WTC11 (cell line): Measurements from ENCODE around the gene NPAS3. TPM values are rescaled to one million over a fixed set of nuclear protein-coding genes. Genes with fewer than 3 reads are reported as not detected.

Source experiments
- ATAC-seq: fragments of 200-7000 bp; cut with Tn5 transposase; 2 replicates; pipeline ENCODE4 v1.10.0; 2021; ENCODE audit warnings: mild to moderate bottlenecking, moderate library complexity
- CTCF ChIA-PET: fragments of 300-600 bp; sonication (Branson Sonifier 250); formaldehyde crosslinking; loops from one replicate; lab custom pipeline; 2021; ENCODE audit warnings: antibody characterized with exemption; lab: Charles Lee
- POLR2A ChIA-PET: fragments of 350-600 bp; sonication (Branson Sonifier 250); formaldehyde crosslinking; loops from one replicate; lab custom pipeline; 2021; ENCODE audit warnings: antibody characterized with exemption; lab: Charles Lee
- DNase-seq: peaks from one replicate; pipeline ENCODE4 v3.0.0; 2021; ENCODE audit warnings: low spot score
- H3K27ac Mint-ChIP-seq: 2 replicates; pipeline ENCODE4 v1.8.0; 2021; ENCODE audit warnings: mixed read lengths
- H3K27me3 Mint-ChIP-seq: 2 replicates; pipeline ENCODE4 v1.8.0; 2021; ENCODE audit warnings: low read depth, mild to moderate bottlenecking, moderate library complexity, mixed read lengths
- H3K36me3 Mint-ChIP-seq: 2 replicates; pipeline ENCODE4 v1.8.0; 2021; ENCODE audit warnings: mixed read lengths
- H3K4me1 Mint-ChIP-seq: 2 replicates; pipeline ENCODE4 v1.8.0; 2022; ENCODE audit warnings: mixed read lengths
- H3K4me3 Mint-ChIP-seq: 2 replicates; pipeline ENCODE4 v1.8.0; 2021; ENCODE audit warnings: mild to moderate bottlenecking, moderate library complexity, mixed read lengths
- H3K9me3 Mint-ChIP-seq: 2 replicates; pipeline ENCODE4 v1.8.0; 2021; ENCODE audit warnings: mixed read lengths
- E2F5 ChIP-seq: sonication (generic); formaldehyde crosslinking; IDR thresholded peaks from 2 replicates; pipeline ENCODE4 v1.8.1; 2022; ENCODE audit warnings: mild to moderate bottlenecking, moderate library complexity, missing genetic modification reagents
- ETV6 ChIP-seq: sonication (generic); formaldehyde crosslinking; IDR thresholded peaks from 2 replicates; pipeline ENCODE4 v1.8.1; 2022; ENCODE audit warnings: mild to moderate bottlenecking, missing genetic modification reagents
- GABPB1 ChIP-seq: sonication (generic); formaldehyde crosslinking; IDR thresholded peaks from 2 replicates; pipeline ENCODE4 v1.8.1; 2023; ENCODE audit warnings: mild to moderate bottlenecking, missing genetic modification reagents
- HMGXB4 ChIP-seq: sonication (generic); formaldehyde crosslinking; IDR thresholded peaks from 2 replicates; pipeline ENCODE4 v1.8.1; 2023; ENCODE audit warnings: mild to moderate bottlenecking, moderate library complexity, missing genetic modification reagents
- KAT7 ChIP-seq: sonication (generic); formaldehyde crosslinking; IDR thresholded peaks from 2 replicates; pipeline ENCODE4 v1.8.1; 2023; ENCODE audit warnings: missing genetic modification reagents, mild to moderate bottlenecking, borderline replicate concordance
- NFATC4 ChIP-seq: fragments of 250-450 bp; sonication (Bioruptor Pico); IDR thresholded peaks from 2 replicates; pipeline ENCODE4 v1.9.0; 2021; ENCODE audit warnings: mild to moderate bottlenecking
- PRDM15 ChIP-seq: sonication (generic); formaldehyde crosslinking; IDR thresholded peaks from 2 replicates; pipeline ENCODE4 v1.8.0; 2022; ENCODE audit warnings: missing genetic modification reagents
- RELA ChIP-seq: sonication (generic); formaldehyde crosslinking; IDR thresholded peaks from 2 replicates; pipeline ENCODE4 v1.8.1; 2022; ENCODE audit warnings: missing genetic modification reagents, mild to moderate bottlenecking, borderline replicate concordance
- USF2 ChIP-seq: sonication (generic); formaldehyde crosslinking; IDR thresholded peaks from 2 replicates; pipeline ENCODE4 v1.8.1; 2023; ENCODE audit warnings: mild to moderate bottlenecking, missing genetic modification reagents, moderate library complexity
- ZBTB43 ChIP-seq: sonication (generic); formaldehyde crosslinking; IDR thresholded peaks from 2 replicates; pipeline ENCODE4 v1.8.1; 2023; ENCODE audit warnings: mild to moderate bottlenecking, missing genetic modification reagents
- ZNF138 ChIP-seq: sonication (generic); formaldehyde crosslinking; conservative IDR thresholded peaks from 2 replicates; pipeline ENCODE4 v1.8.1; 2022; ENCODE audit warnings: mild to moderate bottlenecking, moderate library complexity, missing genetic modification reagents
- ZNF232 ChIP-seq: sonication (generic); formaldehyde crosslinking; IDR thresholded peaks from 2 replicates; pipeline ENCODE4 v1.8.0; 2022; ENCODE audit warnings: mild to moderate bottlenecking, missing genetic modification reagents
- ZNF396 ChIP-seq: fragments of 250-450 bp; sonication (Bioruptor Pico); IDR thresholded peaks from 2 replicates; pipeline ENCODE4 v1.8.0; 2021; ENCODE audit warnings: mild to moderate bottlenecking, moderate library complexity, borderline replicate concordance
- ZNF512 ChIP-seq: sonication (generic); formaldehyde crosslinking; IDR thresholded peaks from 2 replicates; pipeline ENCODE4 v1.8.1; 2022; ENCODE audit warnings: missing genetic modification reagents, borderline replicate concordance
- total RNA-seq: library from RNA; stranded (reverse); gene quantifications from 3 replicates; pipeline ENCODE4 v1.2.3, GENCODE V29; 2021
- TF ChIP-seq, protein P1 (sequence below): fragments of 250-450 bp; sonication (Bioruptor Pico); conservative IDR thresholded peaks from 2 replicates; pipeline ENCODE4 v1.9.0; 2021; ENCODE audit warnings: mild to moderate bottlenecking
- TF ChIP-seq, protein P2 (sequence below): sonication (generic); formaldehyde crosslinking; IDR thresholded peaks from 2 replicates; pipeline ENCODE4 v1.8.1; 2023; ENCODE audit warnings: mild to moderate bottlenecking, missing genetic modification reagents

The NPAS3 gene
- total RNA-seq, 1 experiment from 2014 or later, result 3.2 TPM

GRCh38 chr14:33150666-33151428, 212.2 kb downstream of the NPAS3 start:
- ATAC-seq (no peak), DNase-seq (no peak)
- Mint-ChIP-seq H3K36me3 (no peaks in the 10 kb centered on the region), H3K9me3 (peaks cover 3% of the 10 kb centered on the region), H3K4me1 (peaks cover 8% of the 10 kb centered on the region; the same call in 1 of the 2 replicates), H3K27me3 (no peaks in the 10 kb centered on the region; the same call in 1 of the 2 replicates), H3K4me3 (no peak overlapping the region), H3K27ac (no peak overlapping the region)
- no peak for TF ChIP-seq ZBTB43 (CRISPR knock-in tag)
- TF ChIP-seq ZNF512 (CRISPR knock-in tag), result no peak
- no peak for TF ChIP-seq ETV6 (CRISPR knock-in tag)
- TF ChIP-seq E2F5 (CRISPR knock-in tag), result no peak
- TF ChIP-seq, protein P1, sequence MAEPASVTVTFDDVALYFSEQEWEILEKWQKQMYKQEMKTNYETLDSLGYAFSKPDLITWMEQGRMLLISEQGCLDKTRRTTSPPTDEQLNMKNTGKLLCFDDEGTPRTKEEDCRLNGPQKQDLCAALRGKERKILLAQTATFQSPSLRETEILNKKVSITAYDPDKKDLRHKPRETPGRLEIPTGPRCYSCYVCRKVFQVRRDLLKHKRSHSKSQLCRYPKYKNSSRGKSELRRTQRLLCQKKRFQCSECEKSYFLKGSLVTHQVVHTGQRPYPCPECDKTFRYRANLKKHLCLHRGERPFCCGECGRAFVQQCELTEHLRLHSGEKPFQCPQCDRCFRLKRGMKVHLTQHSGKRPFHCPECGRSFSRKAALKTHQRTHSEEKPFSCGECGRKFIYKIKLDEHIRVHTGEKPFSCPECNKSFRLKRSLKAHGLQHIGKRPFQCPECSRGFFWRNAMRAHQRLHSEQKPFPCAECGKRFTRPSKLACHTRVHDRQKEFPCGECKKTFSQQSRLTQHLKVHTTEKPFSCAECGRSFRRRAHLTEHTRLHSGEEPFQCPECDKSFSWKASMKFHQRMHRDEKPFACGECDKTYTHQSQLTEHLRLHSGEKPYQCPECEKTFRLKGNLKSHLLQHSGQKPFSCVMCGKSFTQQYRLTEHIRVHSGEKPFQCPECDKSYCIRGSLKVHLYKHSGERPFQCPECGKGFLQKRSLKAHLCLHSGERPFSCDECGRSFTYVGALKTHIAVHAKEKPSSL (CRISPR knock-in tag), result no peak
- TF ChIP-seq HMGXB4 (CRISPR knock-in tag), result no peak
- TF ChIP-seq ZNF396 (CRISPR knock-in tag), result no peak
- TF ChIP-seq PRDM15 (CRISPR knock-in tag), result no peak
- TF ChIP-seq RELA (CRISPR knock-in tag), result no peak
- CTCF ChIA-PET, result no interaction called here
- POLR2A ChIA-PET, result no interaction called here

DNA sequence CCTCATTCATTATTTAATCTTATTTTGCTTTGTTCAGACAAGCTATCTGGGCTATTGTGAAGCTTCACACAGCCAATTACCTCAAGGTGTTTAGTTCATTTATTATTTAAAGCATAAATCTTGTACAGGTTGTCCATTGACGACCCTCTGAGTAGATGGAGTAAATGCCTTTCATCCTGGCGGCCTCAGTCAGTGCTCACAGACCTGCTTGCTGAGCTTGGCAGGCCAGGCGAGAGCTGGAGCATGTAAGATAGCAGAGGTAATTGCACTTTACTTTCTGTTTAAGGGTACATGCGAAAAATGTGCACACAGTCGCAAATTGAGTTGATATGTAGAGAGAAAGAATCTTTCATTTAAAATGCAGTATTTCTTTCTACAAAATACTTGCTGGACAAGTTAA, 224.4 kb downstream of the NPAS3 start:
- Mint-ChIP-seq H3K9me3 (no peaks in the 10 kb centered on the region), H3K27me3 (no peaks in the 10 kb centered on the region)
- POLR2A ChIA-PET, result no interaction called here
- no peak for ATAC-seq
- TF ChIP-seq KAT7 (CRISPR knock-in tag) (no peak), NFATC4 (no peak), USF2 (no peak), GABPB1 (CRISPR knock-in tag) (no peak), ZNF138 (CRISPR knock-in tag) (no peak), ZNF232 (CRISPR knock-in tag) (no peak)
- TF ChIP-seq, protein P2, sequence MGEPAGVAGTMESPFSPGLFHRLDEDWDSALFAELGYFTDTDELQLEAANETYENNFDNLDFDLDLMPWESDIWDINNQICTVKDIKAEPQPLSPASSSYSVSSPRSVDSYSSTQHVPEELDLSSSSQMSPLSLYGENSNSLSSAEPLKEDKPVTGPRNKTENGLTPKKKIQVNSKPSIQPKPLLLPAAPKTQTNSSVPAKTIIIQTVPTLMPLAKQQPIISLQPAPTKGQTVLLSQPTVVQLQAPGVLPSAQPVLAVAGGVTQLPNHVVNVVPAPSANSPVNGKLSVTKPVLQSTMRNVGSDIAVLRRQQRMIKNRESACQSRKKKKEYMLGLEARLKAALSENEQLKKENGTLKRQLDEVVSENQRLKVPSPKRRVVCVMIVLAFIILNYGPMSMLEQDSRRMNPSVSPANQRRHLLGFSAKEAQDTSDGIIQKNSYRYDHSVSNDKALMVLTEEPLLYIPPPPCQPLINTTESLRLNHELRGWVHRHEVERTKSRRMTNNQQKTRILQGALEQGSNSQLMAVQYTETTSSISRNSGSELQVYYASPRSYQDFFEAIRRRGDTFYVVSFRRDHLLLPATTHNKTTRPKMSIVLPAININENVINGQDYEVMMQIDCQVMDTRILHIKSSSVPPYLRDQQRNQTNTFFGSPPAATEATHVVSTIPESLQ (CRISPR knock-in tag), result no peak
- TF ChIP-seq, all 79 proteins: peak for 0
- Mint-ChIP-seq H3K4me1 (peaks cover 10% of the 10 kb centered on the region; the same call in 1 of the 2 replicates), H3K4me3 (no peak overlapping the region), H3K27ac (no peak overlapping the region), H3K36me3 (no peaks in the 10 kb centered on the region)
- DNase-seq, result no peak
- CTCF ChIA-PET, result no interaction called here
